Naive thymus-derived CD4-positive, alpha-beta T cell (primary cell): ENCODE results near the gene LDLRAD4. TPM values are rescaled to one million over a fixed set of nuclear protein-coding genes. Genes with fewer than 3 reads are reported as not detected.

Experiments used
- ATAC-seq: fragments of 150-1000 bp; cut with Tn5 transposase; 2 replicates; pipeline ENCODE4 v1.10.0; 2021; ENCODE audit warnings: mild to moderate bottlenecking, moderate library complexity
- CTCF ChIA-PET: fragments of 350-600 bp; sonication (Branson Sonifier 250); formaldehyde crosslinking; loops from one replicate; lab custom pipeline; 2021; ENCODE audit warnings: antibody characterized with exemption; lab: Charles Lee
- POLR2A ChIA-PET: fragments of 350-600 bp; sonication (Branson Sonifier 250); formaldehyde crosslinking; loops from one replicate; lab custom pipeline; 2021; ENCODE audit warnings: antibody characterized with exemption, inconsistent platforms; lab: Charles Lee
- DNase-seq, 9 donors: peaks; one replicate each; pipeline versions ENCODE4 v3.0.0 to v3.0.0-alpha.2; 2020 to 2022; ENCODE audit warnings: mixed read lengths in 1 of 9
- H3K27ac ChIP-seq: one replicate; pipeline ENCODE4 v1.7.0; 2013; ENCODE audit warnings: mild to moderate bottlenecking, low read depth, low read length, moderate library complexity
- H3K27me3 ChIP-seq, 2 donors: one replicate each; pipeline ENCODE4 v1.7.0; 2013; ENCODE audit warnings: low read length in 2 of 2, mild to moderate bottlenecking in 2 of 2, moderate library complexity in 2 of 2; ENCODE audit not compliant: control insufficient read depth in 2 of 2, insufficient read depth in 2 of 2
- H3K36me3 ChIP-seq, 3 experiments: 1 replicate in 2 of 3; 2 replicates in 1 of 3; pipeline ENCODE4 v1.7.0; 2013; ENCODE audit warnings: low read length in 3 of 3, mild to moderate bottlenecking in 3 of 3, moderate library complexity in 1 of 3; ENCODE audit not compliant: insufficient read depth in 3 of 3, control insufficient read depth in 2 of 3
- H3K4me1 ChIP-seq, 2 donors: one replicate each; pipeline ENCODE4 v1.7.0; 2013; ENCODE audit warnings: low read length in 2 of 2, mild to moderate bottlenecking in 2 of 2, moderate library complexity in 1 of 2; ENCODE audit not compliant: control insufficient read depth in 2 of 2, insufficient read depth in 2 of 2
- H3K4me3 ChIP-seq: 2 replicates; pipeline ENCODE4 v1.7.0; 2013; ENCODE audit warnings: mild to moderate bottlenecking, low read length
- H3K9me3 ChIP-seq, 3 experiments: 1 replicate in 2 of 3; 2 replicates in 1 of 3; pipeline ENCODE4 v1.7.0; 2013; ENCODE audit warnings: low read length in 3 of 3; ENCODE audit not compliant: control insufficient read depth in 2 of 3
- H3K27ac Mint-ChIP-seq, 9 donors: one replicate each; pipeline ENCODE4 v1.8.0; 2020 to 2022; ENCODE audit warnings: mixed read lengths in 9 of 9, mild to moderate bottlenecking in 8 of 9, moderate library complexity in 5 of 9, inconsistent platforms in 2 of 9
- H3K27me3 Mint-ChIP-seq, 5 donors: one replicate each; pipeline ENCODE4 v1.8.0; 2021 to 2022; ENCODE audit warnings: mixed read lengths in 5 of 5, mild to moderate bottlenecking in 1 of 5
- H3K36me3 Mint-ChIP-seq, 5 donors: one replicate each; pipeline ENCODE4 v1.8.0; 2020 to 2022; ENCODE audit warnings: mixed read lengths in 5 of 5, mild to moderate bottlenecking in 3 of 5, inconsistent platforms in 1 of 5
- H3K4me1 Mint-ChIP-seq, 7 donors: one replicate each; pipeline ENCODE4 v1.8.0; 2020 to 2022; ENCODE audit warnings: mixed read lengths in 7 of 7, mild to moderate bottlenecking in 3 of 7, inconsistent platforms in 1 of 7
- H3K4me3 Mint-ChIP-seq, 10 donors: one replicate each; pipeline ENCODE4 v1.8.0; 2020 to 2022; ENCODE audit warnings: mild to moderate bottlenecking in 10 of 10, mixed read lengths in 10 of 10, moderate library complexity in 6 of 10, inconsistent platforms in 2 of 10
- H3K9me3 Mint-ChIP-seq, 11 donors: one replicate each; pipeline ENCODE4 v1.8.0; 2020 to 2022; ENCODE audit warnings: mixed read lengths in 11 of 11, mild to moderate bottlenecking in 4 of 11, inconsistent platforms in 1 of 11, moderate library complexity in 1 of 11
- intact Hi-C, 2 donors: fragments of 100-400 bp; cut with micrococcal nuclease; formaldehyde crosslinking; loops; one replicate each; pipeline ENCODE4 v1.15.1; 2023
- polyA plus RNA-seq, 2 donors: library from polyadenylated mRNA; unstranded; fragments of 300-500 nt; fragmentation: Illumina TruSeq; gene quantifications; one replicate each; pipeline ENCODE4 v1.2.3, GENCODE V29; 2021
- total RNA-seq, 6 experiments: library from RNA in 5 of 6; stranded (reverse) in 5 of 6; gene quantifications; 1 replicate in 5 of 6; 2 replicates in 1 of 6; pipeline ENCODE4 v1.2.3 and lab custom pipeline; 2021 to 2026

The LDLRAD4 gene
- total and polyA plus RNA-seq, 7 experiments from 2014 or later = 13.0 to 84.3 (median 53.7) TPM

- Histone ChIP-seq H3K27ac (no peak overlapping the region), H3K36me3 (no peaks in the 10 kb centered on the region), H3K9me3 (no peaks in the 10 kb centered on the region), H3K27me3 (no peaks in the 10 kb centered on the region), H3K4me1 (no peaks in the 10 kb centered on the region), H3K4me3 (no peak overlapping the region)
- ATAC-seq = no peak
- Mint-ChIP-seq H3K9me3 (no peaks in the 10 kb centered on the region), H3K27me3 (no peaks in the 10 kb centered on the region), H3K27ac (peak overlapping the region in 1 of 9 donors; percentile 66), H3K4me1 (peaks cover 0 to 50% (median 13%) of the 10 kb centered on the region in 7 donors), H3K4me3 (peak overlapping the region in 1 of 10 donors; percentile 15), H3K36me3 (peaks cover 0 to 3% (median 0%) of the 10 kb centered on the region in 5 donors)
- DNase-seq = no peak
- POLR2A ChIA-PET = no interaction called here
- CTCF ChIA-PET = no interaction called here
- intact Hi-C loops = no loop called here
These were observed 72.7 kb downstream of the LDLRAD4 start for GRCh38 chr18:13291299-13291698.

GRCh38 chr18:13291745-13292447 lies 73.3 kb downstream of the LDLRAD4 start:
- peaks cover 0 to 2% (median 0%) of the 10 kb centered on the region in 11 donors for H3K9me3 Mint-ChIP-seq
- Histone ChIP-seq H3K4me1 (peaks cover 0 to 3% of the 10 kb centered on the region in 2 donors), H3K27me3 (no peaks in the 10 kb centered on the region), H3K9me3 (no peaks in the 10 kb centered on the region), H3K36me3 (no peaks in the 10 kb centered on the region), H3K4me3 (no peak overlapping the region), H3K27ac (no peak overlapping the region)
- peaks cover 0 to 48% (median 15%) of the 10 kb centered on the region in 7 donors for H3K4me1 Mint-ChIP-seq
- ChIA-PET CTCF (no interaction called here), POLR2A (no interaction called here)
- ATAC-seq = no peak
- H3K27me3 Mint-ChIP-seq = no peaks in the 10 kb centered on the region
- H3K36me3 Mint-ChIP-seq = peaks cover 0 to 3% (median 0%) of the 10 kb centered on the region in 5 donors
- no peak for DNase-seq
- no peak overlapping the region for H3K4me3 Mint-ChIP-seq
- intact Hi-C loops = no loop called here
- H3K27ac Mint-ChIP-seq = peak overlapping the region in 2 of 9 donors; percentile 48 to 52

GRCh38 chr18:13292736-13293135 lies 74.2 kb downstream of the LDLRAD4 start:
- peaks cover 0 to 2% (median 0%) of the 10 kb centered on the region in 11 donors for H3K9me3 Mint-ChIP-seq
- peaks cover 0 to 45% (median 18%) of the 10 kb centered on the region in 7 donors for H3K4me1 Mint-ChIP-seq
- H3K36me3 Mint-ChIP-seq = peaks cover 0 to 3% (median 0%) of the 10 kb centered on the region in 5 donors
- ATAC-seq (no peak), DNase-seq (no peak)
- Histone ChIP-seq H3K4me1 (peaks cover 0 to 6% of the 10 kb centered on the region in 2 donors), H3K4me3 (no peak overlapping the region), H3K9me3 (no peaks in the 10 kb centered on the region), H3K27ac (no peak overlapping the region), H3K36me3 (no peaks in the 10 kb centered on the region), H3K27me3 (no peaks in the 10 kb centered on the region)
- POLR2A ChIA-PET = no interaction called here
- no peak overlapping the region for H3K27ac Mint-ChIP-seq
- H3K27me3 Mint-ChIP-seq = no peaks in the 10 kb centered on the region
- no peak overlapping the region for H3K4me3 Mint-ChIP-seq
- CTCF ChIA-PET = no interaction called here
- intact Hi-C loops = no loop called here

GRCh38 chr18:13294309-13294708 lies 75.7 kb downstream of the LDLRAD4 start:
- intact Hi-C loops = no loop called here
- no peak for DNase-seq
- Histone ChIP-seq H3K27ac (no peak overlapping the region), H3K9me3 (no peaks in the 10 kb centered on the region), H3K4me3 (no peak overlapping the region), H3K4me1 (peaks cover 0 to 6% of the 10 kb centered on the region in 2 donors), H3K36me3 (no peaks in the 10 kb centered on the region), H3K27me3 (no peaks in the 10 kb centered on the region)
- Mint-ChIP-seq H3K4me3 (no peak overlapping the region), H3K4me1 (peaks cover 0 to 38% (median 15%) of the 10 kb centered on the region in 7 donors), H3K9me3 (peaks cover 0 to 2% (median 0%) of the 10 kb centered on the region in 11 donors), H3K27ac (peak overlapping the region in 2 of 9 donors; percentile 4 to 28), H3K36me3 (peaks cover 0 to 2% (median 0%) of the 10 kb centered on the region in 5 donors), H3K27me3 (no peaks in the 10 kb centered on the region)
- CTCF ChIA-PET = interaction anchor here (0.6 to 0.7 kb wide), 2 partner anchors 219 to 411 kb away, joined by 3 to 4 read pairs; no protein-coding TSS in a partner anchor
- POLR2A ChIA-PET = no interaction called here
- no peak for ATAC-seq

GRCh38 chr18:13295894-13296293 lies 77.3 kb downstream of the LDLRAD4 start:
- Mint-ChIP-seq H3K36me3 (peaks cover 0 to 2% (median 0%) of the 10 kb centered on the region in 5 donors), H3K4me1 (peaks cover 0 to 24% (median 14%) of the 10 kb centered on the region in 7 donors), H3K27ac (peak overlapping the region in 3 of 9 donors; percentile 12 to 72 (median 49)), H3K9me3 (peaks cover 0 to 2% (median 0%) of the 10 kb centered on the region in 11 donors), H3K27me3 (no peaks in the 10 kb centered on the region), H3K4me3 (no peak overlapping the region)
- ATAC-seq = no peak
- Histone ChIP-seq H3K27me3 (no peaks in the 10 kb centered on the region), H3K9me3 (no peaks in the 10 kb centered on the region), H3K36me3 (no peaks in the 10 kb centered on the region), H3K4me1 (peaks cover 0 to 6% of the 10 kb centered on the region in 2 donors), H3K27ac (no peak overlapping the region), H3K4me3 (no peak overlapping the region)
- ChIA-PET POLR2A (interaction anchor here (1.2 kb wide), 1 partner anchor 20 kb away, joined by 4 read pairs; no protein-coding TSS in a partner anchor), CTCF (no interaction called here)
- DNase-seq = no peak
- intact Hi-C loops = no loop called here

GRCh38 chr18:13296867-13297574 lies 78.5 kb downstream of the LDLRAD4 start:
- H3K4me1 Mint-ChIP-seq = peaks cover 2 to 16% (median 16%) of the 10 kb centered on the region in 7 donors
- no peaks in the 10 kb centered on the region for H3K27me3 Mint-ChIP-seq
- H3K9me3 Mint-ChIP-seq = peaks cover 0 to 2% (median 0%) of the 10 kb centered on the region in 11 donors
- H3K27me3 ChIP-seq = no peaks in the 10 kb centered on the region
- ATAC-seq (no peak), DNase-seq (no peak)
- peaks cover 0 to 6% of the 10 kb centered on the region in 2 donors for H3K4me1 ChIP-seq
- peak overlapping the region in 8 of 10 donors; percentile 5 to 61 (median 42) for H3K4me3 Mint-ChIP-seq
- CTCF ChIA-PET = interaction anchor here (0.6 kb wide), 1 partner anchor 325 kb away, joined by 3 read pairs; no protein-coding TSS in a partner anchor
- no peak overlapping the region for H3K27ac ChIP-seq
- POLR2A ChIA-PET = interaction anchor here (0.7 kb wide), 1 partner anchor 9 kb away, joined by 3 read pairs; no protein-coding TSS in a partner anchor
- H3K27ac Mint-ChIP-seq = peak overlapping the region in 8 of 9 donors; percentile 49 to 91 (median 74)
- no peak overlapping the region for H3K4me3 ChIP-seq
- no peaks in the 10 kb centered on the region for H3K36me3 ChIP-seq
- peaks cover 0 to 2% (median 0%) of the 10 kb centered on the region in 5 donors for H3K36me3 Mint-ChIP-seq
- intact Hi-C loops = no loop called here
- no peaks in the 10 kb centered on the region for H3K9me3 ChIP-seq
